K562 (cell line): ENCODE results near the gene ARMC6. TPM values are rescaled to one million over a fixed set of nuclear protein-coding genes. Genes with fewer than 3 reads are reported as not detected.

Source experiments
- ARID1B ChIP-seq: fragments of 450-650 bp; IDR thresholded peaks from 2 replicates; pipeline ENCODE4 v1.6.1; 2016; ENCODE audit warnings: antibody characterized with exemption, mild to moderate bottlenecking, inconsistent platforms
- C11orf30 ChIP-seq: fragments of 450-650 bp; IDR thresholded peaks from 2 replicates; pipeline ENCODE4 v1.6.1; 2016; ENCODE audit warnings: low read depth, mild to moderate bottlenecking
- CBX3 ChIP-seq, 2 experiments: IDR thresholded peaks; 1 replicate in 1 of 2; 2 replicates in 1 of 2; pipeline ENCODE4 v1.6.1; 2012; ENCODE audit warnings: inconsistent platforms in 2 of 2, low read length in 2 of 2, borderline replicate concordance in 1 of 2, control low read depth in 1 of 2
- CBX5 ChIP-seq: IDR thresholded peaks from 2 replicates; pipeline ENCODE4 v1.6.1; 2014; ENCODE audit warnings: low read depth, borderline replicate concordance
- CREBBP ChIP-seq: IDR thresholded peaks from one replicate; pipeline ENCODE4 v1.6.1; 2012; ENCODE audit warnings: low read depth, mild to moderate bottlenecking, control low read depth, inconsistent platforms, low read length
- DACH1 ChIP-seq: fragments of 450-650 bp; IDR thresholded peaks from 2 replicates; pipeline ENCODE4 v1.6.1; 2018; ENCODE audit not compliant: partially characterized antibody
- DIDO1 ChIP-seq: fragments of 450-650 bp; IDR thresholded peaks from 2 replicates; pipeline ENCODE4 v1.6.1; 2016; ENCODE audit warnings: low read depth, missing biosample characterization, missing genetic modification characterization
- EZH2 ChIP-seq: IDR thresholded peaks from 2 replicates; pipeline ENCODE4 v1.6.1; 2012; ENCODE audit warnings: low read depth, mild to moderate bottlenecking, inconsistent platforms, low read length, borderline replicate concordance
- KLF16 ChIP-seq: IDR thresholded peaks from 2 replicates; pipeline ENCODE4 v1.6.1; 2016; ENCODE audit warnings: antibody characterized with exemption
- MTA3 ChIP-seq: fragments of 450-650 bp; formaldehyde crosslinking; IDR thresholded peaks from 2 replicates; pipeline ENCODE4 v1.6.1; 2017; ENCODE audit warnings: mild to moderate bottlenecking, borderline replicate concordance
- NCOR1 ChIP-seq: fragments of 450-650 bp; IDR thresholded peaks from 2 replicates; pipeline ENCODE4 v1.6.1; 2016; ENCODE audit warnings: mild to moderate bottlenecking, moderate library complexity
- RBM14 ChIP-seq: fragments of 200-400 bp; formaldehyde crosslinking; IDR thresholded peaks from 2 replicates; pipeline ENCODE4 v1.6.1; 2018; ENCODE audit warnings: low read depth, mild to moderate bottlenecking, low read length, moderate library complexity, borderline replicate concordance; ENCODE audit not compliant: insufficient read depth
- TAF9B ChIP-seq: fragments of 450-650 bp; IDR thresholded peaks from 2 replicates; pipeline ENCODE4 v1.6.1; 2018; ENCODE audit warnings: mild to moderate bottlenecking; ENCODE audit not compliant: partially characterized antibody
- U2AF1 ChIP-seq: fragments of 200-400 bp; formaldehyde crosslinking; optimal IDR thresholded peaks from 2 replicates; pipeline ENCODE3; 2017; ENCODE audit warnings: mild to moderate bottlenecking, low read depth, low read length, moderate library complexity
- ZFP30 ChIP-seq: fragments of 250-450 bp; sonication (Bioruptor Pico); IDR thresholded peaks from 2 replicates; pipeline ENCODE4 v1.8.0; 2022; ENCODE audit warnings: moderate library complexity, mild to moderate bottlenecking, inconsistent platforms, borderline replicate concordance
- ZNF583 ChIP-seq: fragments of 250-450 bp; sonication (Bioruptor Pico); IDR thresholded peaks from 2 replicates; pipeline ENCODE4 v1.4.0; 2020
- polyA plus RNA-seq, 8 experiments: library from polyadenylated mRNA; depleted of rRNA in 4 of 8; stranded (reverse) in 5 of 8; unstranded in 3 of 8; fragments of >200 nt; fragmentation: Nextera tagmentation in 2 of 8; fragmentation: Illumina TruSeq in 1 of 8; extraction: Ambion mirVana in 2 of 8; extraction: Trizol in 1 of 8; gene quantifications; 2 replicates each; pipeline versions ENCODE4 v1.2.1 to v1.2.3, GENCODE V29; 2011 to 2014; ENCODE audit warnings: inconsistent platforms in 1 of 8, missing spikeins in 1 of 8
- total RNA-seq, 7 experiments: library from RNA; depleted of rRNA in 6 of 7; stranded (reverse); fragments of >200 nt in 6 of 7; fragmentation: Illumina TruSeq in 2 of 7; extraction: Trizol in 2 of 7; gene quantifications; 2 replicates each; pipeline versions ENCODE4 v1.2.1 to v1.2.3, GENCODE V29; 2011 to 2021; ENCODE audit warnings: low replicate concordance in 1 of 7
- TF ChIP-seq, protein P1 (sequence below): fragments of 450-650 bp; IDR thresholded peaks from 2 replicates; pipeline ENCODE4 v1.6.1; 2016
- TF ChIP-seq, protein P2 (sequence below): fragments of 450-650 bp; IDR thresholded peaks from 2 replicates; pipeline ENCODE4 v1.6.1; 2014; ENCODE audit warnings: low read depth, mild to moderate bottlenecking, moderate library complexity, borderline replicate concordance
- TF ChIP-seq, protein P3 (sequence below), 3 experiments: fragments of 200-800 bp in 1 of 3; fragments of 250-450 bp in 1 of 3; fragments of 450-650 bp in 1 of 3; sonication (Bioruptor Pico) in 1 of 3; sonication (Bioruptor generic) in 1 of 3; formaldehyde crosslinking in 1 of 3; IDR thresholded peaks; 2 replicates each; pipeline versions ENCODE4 v1.6.1 to v1.8.0; 2016 to 2022; ENCODE audit warnings: mild to moderate bottlenecking in 2 of 3, missing genetic modification characterization in 2 of 3, missing compliant biosample characterization in 1 of 3, moderate library complexity in 1 of 3
- TF ChIP-seq, protein P4 (sequence below): sonication (generic); formaldehyde crosslinking; IDR thresholded peaks from 2 replicates; pipeline ENCODE4 v1.9.0; 2022; ENCODE audit warnings: mild to moderate bottlenecking, missing genetic modification reagents

Gene ARMC6
- total and polyA plus RNA-seq, 9 of the 15 experiments (the other 6 are each of a cell fraction or from before 2014, with no cell fraction given): 2.1 to 93.4 (median 63.6) TPM

DNA sequence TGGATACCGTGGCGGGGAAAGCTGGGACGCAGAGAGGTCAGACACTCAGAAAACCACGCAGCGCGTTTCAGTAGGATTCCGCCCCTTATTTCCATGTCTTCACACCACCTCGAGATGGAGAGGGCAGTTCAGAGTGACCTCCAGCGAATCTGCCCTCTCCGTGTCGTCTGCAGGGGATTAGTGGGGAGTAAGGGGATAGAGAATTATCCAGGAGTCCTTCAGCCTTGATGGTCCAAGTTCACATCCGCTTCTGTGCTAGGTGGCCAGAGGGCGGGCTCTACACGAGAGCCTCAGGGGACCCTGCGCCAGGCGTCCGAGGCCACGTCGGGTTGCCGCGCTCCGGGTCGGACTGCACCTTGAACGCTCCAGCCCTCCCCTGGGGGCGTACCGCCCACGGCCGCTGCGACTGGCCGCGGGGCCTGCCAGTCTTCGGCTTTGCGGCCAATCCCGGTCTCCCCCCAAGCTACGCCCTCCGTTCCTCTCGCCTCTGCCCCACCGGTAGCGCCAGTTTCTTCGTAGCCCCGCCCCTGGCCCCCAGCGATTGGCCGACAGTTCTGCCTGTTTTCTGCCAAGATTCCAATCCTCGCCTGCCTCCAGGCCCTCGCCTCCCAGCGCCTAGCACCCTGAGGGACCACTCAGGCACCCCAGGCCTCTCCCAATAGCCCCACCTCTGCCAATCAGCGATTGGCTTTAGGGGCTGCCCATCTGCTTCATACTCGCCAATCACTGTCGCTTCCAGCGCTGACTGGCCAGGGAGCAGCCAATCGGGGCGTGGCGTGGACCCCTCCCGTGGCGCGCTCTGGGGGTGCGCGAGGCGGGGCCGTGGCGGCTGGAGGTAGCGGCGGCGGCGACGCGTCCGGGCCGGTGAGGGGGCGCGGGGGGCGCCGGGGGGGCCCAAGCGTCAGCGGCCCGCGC lies 30.0 kb downstream of the ARMC6 start, which contains the start of gene SLC25A42 (continued):
- TF ChIP-seq MTA3: peak; percentile 81; the same call in 1 of the 2 replicates
- TF ChIP-seq, protein P1, sequence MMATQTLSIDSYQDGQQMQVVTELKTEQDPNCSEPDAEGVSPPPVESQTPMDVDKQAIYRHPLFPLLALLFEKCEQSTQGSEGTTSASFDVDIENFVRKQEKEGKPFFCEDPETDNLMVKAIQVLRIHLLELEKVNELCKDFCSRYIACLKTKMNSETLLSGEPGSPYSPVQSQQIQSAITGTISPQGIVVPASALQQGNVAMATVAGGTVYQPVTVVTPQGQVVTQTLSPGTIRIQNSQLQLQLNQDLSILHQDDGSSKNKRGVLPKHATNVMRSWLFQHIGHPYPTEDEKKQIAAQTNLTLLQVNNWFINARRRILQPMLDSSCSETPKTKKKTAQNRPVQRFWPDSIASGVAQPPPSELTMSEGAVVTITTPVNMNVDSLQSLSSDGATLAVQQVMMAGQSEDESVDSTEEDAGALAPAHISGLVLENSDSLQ: peak; percentile 100
- TF ChIP-seq, protein P2, sequence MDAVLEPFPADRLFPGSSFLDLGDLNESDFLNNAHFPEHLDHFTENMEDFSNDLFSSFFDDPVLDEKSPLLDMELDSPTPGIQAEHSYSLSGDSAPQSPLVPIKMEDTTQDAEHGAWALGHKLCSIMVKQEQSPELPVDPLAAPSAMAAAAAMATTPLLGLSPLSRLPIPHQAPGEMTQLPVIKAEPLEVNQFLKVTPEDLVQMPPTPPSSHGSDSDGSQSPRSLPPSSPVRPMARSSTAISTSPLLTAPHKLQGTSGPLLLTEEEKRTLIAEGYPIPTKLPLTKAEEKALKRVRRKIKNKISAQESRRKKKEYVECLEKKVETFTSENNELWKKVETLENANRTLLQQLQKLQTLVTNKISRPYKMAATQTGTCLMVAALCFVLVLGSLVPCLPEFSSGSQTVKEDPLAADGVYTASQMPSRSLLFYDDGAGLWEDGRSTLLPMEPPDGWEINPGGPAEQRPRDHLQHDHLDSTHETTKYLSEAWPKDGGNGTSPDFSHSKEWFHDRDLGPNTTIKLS: peak; percentile 78; the same call in 1 of the 2 replicates
- TF ChIP-seq CBX3 (IDR thresholded peaks at IDR 0.05; ENCODE audit: borderline replicate concordance in 1 of 2, low read length in 2 of 2): 0 out of 3 replicates have a peak, but pooled peaks of 1 of the 2 experiments have one; percentile 8
- TF ChIP-seq RBM14: no peak
- TF ChIP-seq ZFP30 (CRISPR knock-in tag): no peak
- no peak for TF ChIP-seq U2AF1
- no peak for TF ChIP-seq ZNF583 (CRISPR knock-in tag)
- TF ChIP-seq KLF16: no peak
- TF ChIP-seq, protein P3, sequence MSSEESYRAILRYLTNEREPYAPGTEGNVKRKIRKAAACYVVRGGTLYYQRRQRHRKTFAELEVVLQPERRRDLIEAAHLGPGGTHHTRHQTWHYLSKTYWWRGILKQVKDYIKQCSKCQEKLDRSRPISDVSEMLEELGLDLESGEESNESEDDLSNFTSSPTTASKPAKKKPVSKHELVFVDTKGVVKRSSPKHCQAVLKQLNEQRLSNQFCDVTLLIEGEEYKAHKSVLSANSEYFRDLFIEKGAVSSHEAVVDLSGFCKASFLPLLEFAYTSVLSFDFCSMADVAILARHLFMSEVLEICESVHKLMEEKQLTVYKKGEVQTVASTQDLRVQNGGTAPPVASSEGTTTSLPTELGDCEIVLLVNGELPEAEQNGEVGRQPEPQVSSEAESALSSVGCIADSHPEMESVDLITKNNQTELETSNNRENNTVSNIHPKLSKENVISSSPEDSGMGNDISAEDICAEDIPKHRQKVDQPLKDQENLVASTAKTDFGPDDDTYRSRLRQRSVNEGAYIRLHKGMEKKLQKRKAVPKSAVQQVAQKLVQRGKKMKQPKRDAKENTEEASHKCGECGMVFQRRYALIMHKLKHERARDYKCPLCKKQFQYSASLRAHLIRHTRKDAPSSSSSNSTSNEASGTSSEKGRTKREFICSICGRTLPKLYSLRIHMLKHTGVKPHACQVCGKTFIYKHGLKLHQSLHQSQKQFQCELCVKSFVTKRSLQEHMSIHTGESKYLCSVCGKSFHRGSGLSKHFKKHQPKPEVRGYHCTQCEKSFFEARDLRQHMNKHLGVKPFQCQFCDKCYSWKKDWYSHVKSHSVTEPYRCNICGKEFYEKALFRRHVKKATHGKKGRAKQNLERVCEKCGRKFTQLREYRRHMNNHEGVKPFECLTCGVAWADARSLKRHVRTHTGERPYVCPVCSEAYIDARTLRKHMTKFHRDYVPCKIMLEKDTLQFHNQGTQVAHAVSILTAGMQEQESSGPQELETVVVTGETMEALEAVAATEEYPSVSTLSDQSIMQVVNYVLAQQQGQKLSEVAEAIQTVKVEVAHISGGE (CRISPR knock-in tag; IDR thresholded peaks at IDR 0.05): no peak
- no peak for TF ChIP-seq CREBBP
- no peak for TF ChIP-seq TAF9B
- TF ChIP-seq DIDO1 (tag): no peak
- peak; percentile 52 for TF ChIP-seq C11orf30
- no peak for TF ChIP-seq CBX5
- TF ChIP-seq, protein P4, sequence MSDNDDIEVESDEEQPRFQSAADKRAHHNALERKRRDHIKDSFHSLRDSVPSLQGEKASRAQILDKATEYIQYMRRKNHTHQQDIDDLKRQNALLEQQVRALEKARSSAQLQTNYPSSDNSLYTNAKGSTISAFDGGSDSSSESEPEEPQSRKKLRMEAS: 0 out of 2 replicates have a peak, but pooled peaks have one; percentile 8
- TF ChIP-seq EZH2: no peak
- no peak for TF ChIP-seq DACH1
- no peak for TF ChIP-seq NCOR1
- no peak for TF ChIP-seq ARID1B
